NCI-H1092 (cell line): ENCODE data around the gene COL8A1.
"Not testable (repeated sequence)": the region's sequence is repeated elsewhere in the genome, so short reads cannot be mapped to it uniquely, and the experiment has no call there.

Experiments
- DNase-seq: peaks from one replicate; lab custom pipeline; 2025; lab: John Stamatoyannopoulos, UW

COL8A1 gene

DNA sequence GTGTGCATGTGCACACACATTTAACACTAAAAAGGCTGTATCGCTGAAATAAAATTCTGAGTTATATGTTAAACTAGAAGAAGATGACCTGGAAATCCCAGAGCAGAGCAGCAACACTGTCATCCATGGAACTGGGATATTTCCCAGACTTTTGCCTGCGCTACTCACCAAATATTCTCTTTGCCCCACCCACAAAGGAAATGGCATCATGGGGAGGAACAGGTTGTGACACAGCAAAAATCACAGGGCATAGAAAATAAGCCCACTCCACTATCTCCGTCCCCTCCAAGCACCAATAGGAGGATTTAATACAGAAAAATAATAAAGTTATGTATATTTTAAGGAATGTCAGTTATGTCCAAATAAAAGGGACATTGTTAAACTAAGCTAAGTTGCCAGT, 71.7 kb downstream of the COL8A1 start:
- DNase-seq = no peak

DNA sequence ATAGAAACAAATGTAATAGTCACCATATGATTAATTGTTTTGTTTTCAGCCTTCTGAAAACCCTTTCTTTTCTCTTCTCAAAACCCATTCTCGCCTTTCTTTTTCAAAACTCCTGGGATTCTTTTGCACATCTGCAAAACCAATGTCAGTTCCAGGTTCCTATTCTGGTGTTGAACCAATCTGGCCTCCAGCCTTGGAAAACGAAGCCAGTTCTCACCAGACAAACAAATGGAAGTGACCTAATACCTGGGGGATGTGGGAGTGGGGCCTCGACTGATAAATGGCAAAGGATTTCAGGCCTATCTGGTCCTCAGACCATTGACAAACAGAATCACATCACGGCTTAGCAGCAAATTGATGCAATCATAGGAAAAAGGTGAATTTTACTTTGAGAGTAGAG, 73.0 kb downstream of the COL8A1 start:
- no peak for DNase-seq

DNA sequence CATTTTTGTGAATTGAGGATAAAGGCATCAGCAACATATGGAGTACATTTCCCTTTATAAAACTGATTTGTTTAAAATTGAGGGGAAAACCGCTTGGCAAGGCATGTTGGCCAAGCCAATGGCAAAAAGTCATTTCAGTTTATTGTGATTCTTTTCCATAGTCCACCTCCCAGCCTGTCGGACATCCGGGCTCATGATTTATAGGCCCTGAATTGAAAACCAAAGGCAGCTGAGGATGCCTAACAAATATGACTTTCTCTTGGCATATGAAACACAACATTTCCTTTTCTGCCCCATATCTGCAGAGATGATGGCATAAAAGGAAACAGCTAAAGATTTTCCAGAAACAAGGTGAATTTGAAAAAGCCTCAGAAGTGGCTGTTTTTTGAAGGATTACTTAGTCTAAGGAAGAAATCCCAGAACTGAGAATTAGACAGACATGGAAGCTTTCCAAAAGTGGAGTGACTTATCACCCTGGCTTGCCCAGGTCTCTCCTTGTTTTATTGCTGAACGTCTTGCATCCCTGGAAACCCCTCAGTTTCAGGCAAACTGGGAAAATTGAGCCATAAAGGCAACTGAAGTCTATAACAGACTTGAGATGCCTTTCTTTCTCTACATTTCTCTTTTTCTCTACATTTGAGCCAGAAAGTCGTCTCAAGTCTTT, 74.0 kb downstream of the COL8A1 start:
- no peak for DNase-seq

DNA sequence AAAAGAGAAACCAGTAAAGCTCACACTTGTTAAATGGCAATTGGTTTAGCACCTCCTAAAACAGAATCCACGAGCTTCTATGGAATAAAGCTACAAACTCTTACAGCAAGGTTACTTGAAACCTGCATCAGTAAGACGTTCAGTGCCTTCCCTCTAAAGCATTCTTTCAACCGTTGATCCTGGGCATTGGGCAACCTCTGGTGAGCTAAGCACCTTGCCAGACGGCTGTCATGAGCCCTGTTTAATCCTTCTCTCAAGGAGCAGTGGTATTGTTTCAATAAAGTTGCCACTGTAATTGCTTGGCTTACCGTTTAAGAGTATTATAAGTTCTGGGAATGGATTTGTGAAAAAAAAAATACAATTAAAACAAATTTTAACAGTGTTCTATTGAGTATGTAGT, 75.0 kb downstream of the COL8A1 start:
- no peak for DNase-seq

DNA sequence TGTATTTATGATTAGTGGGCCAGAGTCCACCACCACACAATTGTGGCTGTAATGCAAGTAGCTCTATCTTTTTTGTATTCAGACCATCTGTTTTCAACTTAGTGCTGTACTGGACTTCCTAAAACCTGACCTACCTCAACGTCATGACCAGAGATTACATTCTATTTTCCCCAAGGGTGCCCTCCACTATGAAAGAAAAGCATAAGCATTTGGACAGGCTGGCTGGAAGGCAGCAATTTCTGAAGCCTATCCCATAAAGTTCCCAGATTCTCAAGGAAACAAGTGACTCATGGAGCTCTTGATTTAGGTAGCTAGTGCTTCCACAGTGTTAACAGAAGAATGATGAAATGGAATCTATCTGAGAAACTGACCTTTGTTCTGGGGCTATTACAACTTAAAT, 75.8 kb downstream of the COL8A1 start:
- no peak for DNase-seq

DNA sequence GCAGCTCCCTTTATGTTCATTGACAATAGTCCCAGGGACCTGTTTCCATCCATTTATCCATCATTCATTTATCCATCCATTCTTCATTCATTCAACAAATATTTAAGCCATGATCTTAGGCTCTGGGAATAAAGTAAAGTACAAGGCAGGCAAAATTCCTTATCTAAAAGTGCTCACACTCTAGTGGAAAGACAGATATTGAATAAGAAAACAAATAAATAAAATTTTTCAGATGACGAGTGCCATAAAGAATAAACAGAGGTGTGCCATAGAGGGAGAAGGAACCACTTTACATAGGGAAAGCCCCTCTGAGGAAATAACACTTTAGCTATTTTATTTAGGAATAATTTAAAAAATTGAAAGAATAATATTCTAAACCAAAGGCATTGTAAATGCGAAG, 76.2 kb downstream of the COL8A1 start:
- DNase-seq = no peak

DNA sequence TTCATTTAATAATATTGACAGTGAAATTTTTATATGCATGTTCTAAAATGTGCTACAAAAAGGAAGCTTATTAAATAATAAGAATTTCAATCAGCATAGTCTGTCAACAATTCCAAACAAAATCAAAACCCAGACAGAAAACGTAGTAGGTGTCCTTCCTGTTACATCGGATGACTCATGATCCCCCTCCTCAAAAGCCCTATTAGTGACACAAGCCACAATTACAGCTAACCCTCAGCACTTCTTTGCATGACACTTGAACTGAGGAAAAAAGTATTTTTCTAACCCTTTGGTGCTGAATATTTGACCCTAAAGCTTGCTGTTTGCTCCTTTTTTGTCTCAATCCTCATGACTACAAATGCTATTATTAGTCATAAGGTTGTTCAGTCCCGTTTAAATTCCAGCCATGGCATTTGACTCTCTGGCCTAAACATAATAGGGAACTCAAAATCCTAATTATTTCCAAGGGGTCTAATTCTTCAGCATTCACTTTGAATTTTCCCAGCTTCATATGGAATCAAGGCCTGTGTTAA, 78.1 kb downstream of the COL8A1 start:
- no peak for DNase-seq

DNA sequence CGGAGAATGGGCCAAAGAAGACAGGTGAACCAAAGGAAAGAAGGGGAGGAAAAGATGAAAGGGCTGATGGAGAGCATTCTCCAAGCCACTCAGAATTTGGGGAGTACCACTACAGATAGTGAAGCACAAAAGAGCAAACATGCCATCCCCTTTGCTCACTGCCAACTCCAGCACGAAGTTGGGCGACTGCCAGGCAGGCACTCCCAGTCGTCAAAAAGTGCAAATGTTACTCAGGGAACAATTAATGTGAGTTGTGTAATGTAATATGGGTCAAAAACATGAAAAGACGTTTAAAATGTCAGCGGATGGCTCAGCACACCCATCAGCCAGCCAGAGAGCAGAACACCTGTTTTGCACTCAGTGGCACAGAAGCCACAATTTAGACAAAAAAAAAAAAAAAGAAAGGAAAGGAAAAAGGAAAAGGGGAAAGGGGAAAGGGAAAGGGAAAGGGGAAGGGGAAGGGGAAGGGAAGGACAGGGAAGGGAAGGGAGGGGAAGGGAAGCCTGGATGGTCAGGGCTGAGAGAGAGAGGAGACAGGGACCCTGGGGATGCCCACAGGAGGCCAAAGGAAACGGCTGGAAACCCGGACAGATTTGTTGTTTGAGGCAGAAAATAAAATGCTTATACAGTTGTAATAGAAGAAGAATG, 82.7 kb downstream of the COL8A1 start:
- peak; percentile 21 for DNase-seq

DNA sequence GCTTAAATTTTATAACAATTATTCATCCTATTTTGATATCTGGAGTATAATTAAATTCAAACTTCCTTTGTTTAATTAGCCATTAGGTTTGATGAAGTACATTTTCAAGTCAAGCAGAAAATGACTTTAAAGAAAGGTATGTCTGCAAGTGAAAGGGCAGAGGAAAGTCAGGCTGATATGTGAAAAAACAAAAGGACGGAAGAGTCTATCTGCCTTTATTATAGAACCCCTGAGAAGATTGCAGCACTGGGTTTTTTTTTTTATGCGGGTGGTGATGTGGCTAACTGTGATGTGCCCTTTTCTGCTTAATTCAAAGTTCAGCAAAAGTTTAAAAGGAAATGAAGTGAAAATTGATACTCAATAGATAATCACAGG, 83.2 kb downstream of the COL8A1 start:
- DNase-seq = no peak

DNA sequence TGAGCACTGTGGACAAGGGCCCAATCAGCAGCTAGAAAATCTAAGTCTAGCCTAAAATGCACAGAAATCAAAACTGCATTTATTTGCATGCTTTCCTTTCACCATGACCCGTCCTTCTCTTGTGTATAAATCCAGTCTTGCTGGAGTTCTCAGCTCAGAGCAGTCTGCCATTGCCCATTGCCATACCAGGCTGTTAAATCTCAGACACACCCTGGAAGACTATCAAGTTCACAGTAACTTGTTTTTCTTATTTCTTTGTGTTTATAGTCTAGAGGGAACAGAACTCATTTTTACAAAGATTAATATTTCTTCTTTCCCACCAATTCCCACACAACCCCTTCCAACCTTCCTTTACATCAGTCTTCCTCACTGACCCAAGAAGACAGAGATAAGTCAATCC, 85.9 kb downstream of the COL8A1 start:
- no peak for DNase-seq

DNA sequence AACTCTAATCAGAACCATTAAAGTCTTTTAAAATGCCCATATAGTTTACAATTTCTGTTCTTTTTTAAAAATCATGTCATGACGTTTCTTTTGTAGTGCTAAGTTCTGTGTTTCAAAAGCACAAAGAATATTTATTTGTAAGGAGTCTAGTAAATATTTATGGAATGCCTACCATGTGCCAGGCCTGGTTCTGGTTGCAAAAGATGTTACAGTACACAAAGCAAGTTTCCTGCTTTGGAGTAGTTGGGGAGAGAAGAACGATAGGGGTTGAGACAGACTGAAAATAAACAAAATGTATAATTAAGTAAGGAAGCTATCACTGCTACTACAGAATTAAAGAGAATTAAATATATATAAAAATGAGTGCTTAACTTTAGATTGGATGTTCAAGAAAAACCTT, 92.5 kb downstream of the COL8A1 start:
- DNase-seq = no peak

DNA sequence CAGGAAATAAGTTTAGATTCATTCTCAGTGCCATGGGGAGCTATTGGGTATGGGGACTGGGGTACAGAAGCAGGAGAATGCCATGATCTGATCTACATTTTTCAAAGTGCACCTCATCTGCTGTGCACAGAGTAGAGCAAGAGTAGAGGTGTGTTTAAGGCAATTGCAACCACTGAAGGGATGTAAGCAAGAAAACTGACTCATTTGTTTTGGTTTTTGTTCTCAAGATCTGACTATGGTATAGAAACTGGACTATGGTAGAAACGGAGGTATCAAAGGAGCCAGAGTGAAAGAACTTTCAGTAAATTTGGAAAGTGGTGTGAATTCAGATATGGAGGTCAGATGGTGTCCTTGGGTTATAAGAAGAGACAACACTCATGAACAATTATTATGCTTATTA, 93.1 kb downstream of the COL8A1 start:
- no peak for DNase-seq

DNA sequence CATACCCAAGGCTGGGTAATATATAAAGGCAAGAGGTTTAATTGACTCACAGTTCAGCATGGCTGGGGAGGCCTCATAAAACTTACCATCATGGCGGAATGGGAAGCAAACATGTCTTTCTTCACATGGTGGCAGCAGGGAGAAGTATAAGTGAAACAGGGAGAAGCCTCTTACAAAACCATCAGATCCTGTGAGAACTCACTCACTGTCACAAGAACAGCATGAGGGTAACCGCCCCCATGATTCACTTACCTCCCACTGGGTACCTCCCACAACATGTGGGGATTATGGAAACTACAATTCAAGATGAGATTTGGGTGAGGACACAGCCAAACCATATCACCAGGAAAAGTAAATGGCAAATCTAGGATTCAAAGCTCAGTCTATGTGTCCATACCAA, 102.0 kb downstream of the COL8A1 start:
- DNase-seq = not testable (repeated sequence)

DNA sequence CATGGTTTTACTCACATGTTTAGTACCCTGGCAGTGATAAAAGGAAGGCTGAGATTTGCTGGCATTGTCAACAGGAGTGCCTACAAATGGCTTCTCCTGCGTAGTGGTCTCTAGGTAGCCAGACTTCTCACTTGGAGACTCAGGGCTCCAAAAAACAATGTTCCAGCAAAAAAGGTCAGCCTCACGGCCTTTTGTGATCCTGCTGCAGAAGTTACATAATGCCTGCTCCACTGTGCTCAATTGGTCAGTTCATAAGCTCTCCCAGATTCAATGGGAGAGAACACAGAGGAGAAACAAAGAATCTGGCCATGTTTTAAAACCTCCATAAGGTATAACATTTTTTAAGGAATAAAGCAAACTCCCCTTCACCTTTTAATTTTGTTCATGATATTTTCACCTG, 103.2 kb downstream of the COL8A1 start:
- no peak for DNase-seq

DNA sequence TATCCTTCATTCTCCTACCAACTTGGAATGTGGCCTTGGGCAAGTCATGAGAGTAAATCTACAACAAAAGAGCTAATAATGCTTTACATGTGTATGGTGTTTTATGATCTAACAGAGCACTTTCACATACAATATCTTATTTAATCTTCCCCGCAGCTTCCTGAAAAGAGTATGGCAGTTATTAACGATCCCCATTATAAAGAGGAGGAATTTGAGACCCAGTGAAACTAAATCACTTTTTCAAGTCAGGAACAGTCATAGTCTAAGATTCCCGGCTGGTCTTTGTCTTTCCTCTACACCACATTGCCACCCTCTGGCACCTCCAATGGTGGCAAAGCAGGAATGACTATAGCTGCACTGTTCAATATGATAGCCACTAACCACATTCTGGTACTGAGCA, 109.5 kb downstream of the COL8A1 start:
- no peak for DNase-seq

DNA sequence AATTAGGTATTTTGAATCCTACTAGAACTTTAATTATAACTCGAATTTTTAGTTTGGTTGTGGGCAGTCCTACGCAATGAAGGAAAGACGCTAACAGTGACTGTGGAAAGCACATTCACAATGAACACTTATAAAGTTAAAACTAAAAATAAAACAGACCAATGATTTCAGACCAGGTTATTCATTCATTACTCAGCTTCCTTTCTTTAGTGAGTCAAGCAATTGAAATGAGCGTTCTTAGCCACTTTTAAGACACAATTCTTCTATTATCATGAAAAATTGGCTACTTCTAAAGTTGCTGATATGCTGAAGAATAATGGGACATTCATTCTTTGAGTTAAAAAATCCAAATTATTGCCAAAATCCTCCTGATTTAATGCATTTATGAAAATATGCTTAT, 113.3 kb downstream of the COL8A1 start:
- DNase-seq = no peak

DNA sequence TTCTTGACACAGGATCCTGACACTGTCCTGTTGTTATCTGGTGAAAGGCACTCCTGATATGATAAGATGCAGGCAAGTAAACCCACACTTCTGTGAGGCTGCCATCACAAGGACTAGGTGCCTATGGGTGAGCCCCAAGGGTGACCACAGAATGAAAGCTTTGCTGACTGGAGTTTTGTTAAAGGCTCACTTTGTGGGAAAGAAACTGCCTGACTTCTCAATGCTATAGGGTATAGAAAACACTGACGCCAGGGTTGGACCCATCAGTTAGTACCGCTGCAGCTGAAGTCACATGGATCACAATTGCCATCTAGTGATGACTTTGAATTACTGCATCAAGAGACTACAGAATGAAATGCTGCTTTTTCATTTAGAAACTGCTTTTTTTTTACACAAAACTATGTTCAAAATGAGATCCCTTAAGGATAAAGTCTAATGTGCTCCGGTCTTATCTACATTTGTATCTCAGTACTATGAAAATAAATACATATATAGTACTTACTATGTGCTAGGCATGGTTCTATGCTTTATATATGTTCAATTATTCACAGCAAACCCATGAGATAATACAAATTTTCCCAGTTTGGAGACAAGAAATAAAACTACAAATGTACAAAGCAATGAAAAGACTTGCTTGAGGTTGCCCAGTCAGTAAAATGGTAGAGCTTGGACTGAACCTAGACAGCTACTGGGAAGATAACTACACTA, 115.0 kb downstream of the COL8A1 start:
- DNase-seq = peak; percentile 1

DNA sequence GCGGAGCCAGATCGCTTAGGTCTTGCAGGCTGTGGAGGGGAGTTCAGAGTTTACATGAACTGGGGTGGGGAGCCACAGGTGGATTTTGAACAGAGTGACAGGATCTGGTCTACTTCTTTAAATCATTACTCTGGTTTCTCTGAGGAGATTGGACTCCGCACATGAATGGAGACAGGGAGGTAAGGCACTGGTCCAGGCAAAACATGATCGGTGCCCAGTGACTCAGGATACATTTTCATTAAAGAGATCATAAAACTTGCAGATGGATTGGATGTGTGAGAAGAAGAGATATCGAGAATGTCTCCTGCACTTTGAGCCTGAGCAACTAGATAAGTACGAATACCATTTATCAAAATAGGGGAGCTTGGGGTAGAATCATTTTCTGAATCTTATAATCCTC, 117.4 kb downstream of the COL8A1 start:
- DNase-seq = no peak

DNA sequence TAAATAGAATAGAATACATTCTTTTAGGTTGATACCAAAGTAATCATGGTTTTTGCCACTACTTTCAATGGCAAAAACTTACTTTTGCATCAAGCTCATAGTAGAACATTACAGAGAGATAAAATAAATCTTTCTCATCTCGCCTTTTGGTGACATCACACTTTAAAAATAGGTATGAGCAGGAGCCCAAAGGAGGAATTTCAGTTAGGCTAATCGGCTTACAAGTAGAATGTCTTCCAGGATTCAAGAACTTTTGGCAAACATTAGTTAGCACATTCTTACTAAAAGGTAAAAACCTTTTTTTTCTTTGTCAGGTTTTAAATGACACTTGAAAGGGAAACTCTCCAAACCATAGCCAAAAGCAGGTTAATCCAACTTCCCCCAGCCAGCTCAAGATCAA, 119.6 kb downstream of the COL8A1 start:
- no peak for DNase-seq

DNA sequence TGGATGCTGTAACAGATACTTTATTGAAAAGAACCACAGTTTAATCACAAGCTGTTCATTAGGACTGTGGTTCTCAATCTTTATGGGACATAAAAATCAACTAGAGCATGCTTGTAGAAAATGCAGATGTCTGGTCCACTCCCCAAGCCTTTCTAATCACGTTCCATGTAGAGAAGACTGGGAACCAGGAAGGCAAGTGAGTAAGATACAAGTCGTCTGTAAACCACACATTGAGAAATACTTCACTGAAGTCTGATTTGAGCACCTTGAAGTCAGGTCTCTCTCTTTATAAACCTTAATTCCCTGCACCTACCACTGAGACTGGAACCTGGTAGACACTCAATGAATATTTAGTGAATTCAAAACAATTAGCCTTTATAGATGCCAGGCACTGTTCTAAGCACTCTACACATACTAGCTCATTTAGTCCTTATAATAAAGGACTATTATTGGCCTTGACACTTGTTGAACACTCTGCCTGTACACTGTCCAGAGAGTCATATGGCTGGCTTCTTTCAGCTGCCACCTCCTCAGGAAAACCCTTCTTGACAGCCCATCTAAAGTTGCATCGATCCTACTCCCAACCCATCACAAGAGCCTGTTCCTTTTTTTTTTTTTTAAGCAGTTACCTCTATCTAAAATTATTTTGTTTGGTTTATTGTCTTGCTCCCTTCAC, 120.2 kb downstream of the COL8A1 start:
- DNase-seq = no peak

DNA sequence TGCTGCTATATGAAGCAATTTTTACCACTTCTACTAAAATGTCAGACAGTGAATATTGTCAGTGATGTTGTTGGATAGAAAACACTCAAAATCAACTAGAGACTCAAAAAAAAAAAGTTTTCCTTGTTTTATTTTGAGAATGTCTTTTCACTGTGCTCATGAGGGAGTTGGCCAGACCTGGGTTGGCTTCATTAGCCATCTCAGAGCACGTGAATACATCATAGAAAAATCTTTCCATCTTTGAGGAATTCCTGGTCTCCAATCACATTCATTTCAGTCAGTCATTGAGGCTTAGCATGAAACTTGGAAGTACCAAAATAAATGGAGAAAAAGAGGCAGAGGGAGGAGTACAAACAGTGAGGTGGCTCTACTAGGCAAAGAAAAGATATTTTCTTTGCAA, 121.6 kb downstream of the COL8A1 start:
- no peak for DNase-seq

DNA sequence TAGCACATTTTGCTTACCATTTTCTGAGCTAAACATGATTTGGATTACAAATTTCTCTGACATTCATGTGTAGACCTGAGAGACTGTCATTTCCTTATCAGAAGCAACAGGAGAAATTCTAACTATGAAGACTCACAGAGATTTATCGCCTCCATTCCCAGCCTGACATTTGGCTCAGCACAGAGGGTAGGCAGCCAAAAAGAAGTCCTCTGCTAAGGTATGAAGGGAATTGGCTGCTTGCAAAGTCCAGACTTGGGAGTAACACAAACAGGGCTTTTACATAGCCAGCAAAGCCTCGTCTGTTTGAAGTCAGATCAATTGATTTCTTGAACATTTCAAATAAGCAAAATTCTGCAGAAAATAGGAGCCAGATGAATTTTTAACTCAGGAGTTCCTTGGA, 122.2 kb downstream of the COL8A1 start:
- no peak for DNase-seq
